MM.1S (cell line): ENCODE results near the gene ANAPC5.

ENCODE experiments used
- DNase-seq: peaks from one replicate; pipeline ENCODE4 v3.0.0-alpha.2; 2015
- H2AFZ ChIP-seq: fragments of 300-600 bp; sonication (generic); 2 replicates; pipeline ENCODE4 v1.6.0; 2016; ENCODE audit warnings: antibody characterized with exemption, low read length
- H3F3A ChIP-seq: fragments of 300-600 bp; sonication (generic); 2 replicates; pipeline ENCODE4 v1.6.1; 2016; ENCODE audit warnings: mild to moderate bottlenecking, antibody characterized with exemption, low read length, moderate library complexity, mixed read lengths; ENCODE audit not compliant: insufficient read depth
- H3K27ac ChIP-seq: fragments of 300-600 bp; sonication (generic); 2 replicates; pipeline ENCODE4 v1.5.1; 2016; ENCODE audit warnings: mild to moderate bottlenecking, low read length
- H3K27me3 ChIP-seq: fragments of 300-600 bp; sonication (generic); replicated peaks from 2 replicates; pipeline ENCODE4 v1.6.0; 2016; ENCODE audit warnings: low read length; ENCODE audit not compliant: insufficient read depth
- H3K36me3 ChIP-seq: fragments of 300-600 bp; sonication (generic); replicated peaks from 2 replicates; pipeline ENCODE4 v1.6.1; 2016; ENCODE audit warnings: mild to moderate bottlenecking, low read length, mixed read lengths; ENCODE audit not compliant: insufficient read depth
- H3K4me1 ChIP-seq: fragments of 300-600 bp; sonication (generic); 2 replicates; pipeline ENCODE4 v1.6.1; 2016; ENCODE audit warnings: low read length, mixed read lengths
- H3K4me2 ChIP-seq: fragments of 300-600 bp; sonication (generic); 2 replicates; pipeline ENCODE4 v1.6.0; 2016; ENCODE audit warnings: low read depth, low read length
- H3K4me3 ChIP-seq: fragments of 300-600 bp; sonication (generic); 2 replicates; pipeline ENCODE4 v1.5.1; 2016; ENCODE audit warnings: low read length, mixed read lengths
- H3K79me2 ChIP-seq: fragments of 300-600 bp; sonication (generic); 2 replicates; pipeline ENCODE4 v1.6.1; 2016; ENCODE audit warnings: mixed run types, low read length, mixed read lengths
- H3K9ac ChIP-seq: fragments of 300-600 bp; sonication (generic); 2 replicates; pipeline ENCODE4 v1.6.1; 2016; ENCODE audit warnings: low read length, mixed read lengths
- H3K9me2 ChIP-seq: fragments of 300-600 bp; sonication (generic); replicated peaks from 2 replicates; pipeline ENCODE4 v1.6.1; 2016; ENCODE audit warnings: mild to moderate bottlenecking, low read length, mixed read lengths; ENCODE audit not compliant: insufficient read depth
- H3K9me3 ChIP-seq: fragments of 300-600 bp; sonication (generic); replicated peaks from 2 replicates; pipeline ENCODE4 v1.6.1; 2016; ENCODE audit warnings: mild to moderate bottlenecking, low read length, mixed read lengths; ENCODE audit not compliant: insufficient read depth
- H4K20me1 ChIP-seq: fragments of 300-600 bp; sonication (generic); 2 replicates; pipeline ENCODE4 v1.6.1; 2016; ENCODE audit warnings: mild to moderate bottlenecking, low read length, moderate library complexity, mixed read lengths; ENCODE audit not compliant: insufficient read depth
- CTCF ChIP-seq: fragments of 300-600 bp; sonication (generic); IDR thresholded peaks from 2 replicates; pipeline ENCODE4 v1.5.1; 2016; ENCODE audit warnings: antibody characterized with exemption, low read length, mixed read lengths
- EZH2 ChIP-seq: fragments of 300-600 bp; sonication (generic); optimal IDR thresholded peaks from 2 replicates; pipeline ENCODE3; 2017; ENCODE audit warnings: low read depth, mild to moderate bottlenecking, antibody characterized with exemption, low read length, mixed read lengths
- EZH2phosphoT487 ChIP-seq: fragments of 300-600 bp; sonication (generic); IDR thresholded peaks from 2 replicates; pipeline ENCODE4 v1.6.1; 2018; ENCODE audit warnings: antibody characterized with exemption, low read length

Gene ANAPC5

GRCh38 chr12:121277374-121277759 is 74.8 kb downstream of the ANAPC5 start:
- Histone ChIP-seq H3K79me2 (peaks cover 19% of the 10 kb centered on the region), H3K4me3 (no peak overlapping the region), H2AFZ (no peak overlapping the region), H3K9me2 (no peaks in the 10 kb centered on the region), H3K27ac (no peak overlapping the region), H3K36me3 (no peaks in the 10 kb centered on the region), H3K9me3 (no peaks in the 10 kb centered on the region), H3K4me1 (no peaks in the 10 kb centered on the region), H3K27me3 (no peaks in the 10 kb centered on the region), H3F3A (no peaks in the 10 kb centered on the region), H4K20me1 (no peaks in the 10 kb centered on the region), H3K9ac (no peak overlapping the region), H3K4me2 (no peak overlapping the region)
- DNase-seq = no peak
- TF ChIP-seq CTCF (no peak), EZH2phosphoT487 (no peak), EZH2 (no peak)

GRCh38 chr12:121274036-121274763 is 78.0 kb downstream of the ANAPC5 start:
- Histone ChIP-seq H3K9me3 (no peaks in the 10 kb centered on the region), H3K9me2 (no peaks in the 10 kb centered on the region), H3K4me2 (no peak overlapping the region), H3K4me1 (no peaks in the 10 kb centered on the region), H3K27ac (no peak overlapping the region), H3K4me3 (no peak overlapping the region), H4K20me1 (no peaks in the 10 kb centered on the region), H3K36me3 (no peaks in the 10 kb centered on the region), H3K9ac (no peak overlapping the region), H3K27me3 (no peaks in the 10 kb centered on the region), H3F3A (no peaks in the 10 kb centered on the region), H3K79me2 (peaks cover 11% of the 10 kb centered on the region; the same call in 1 of the 2 replicates), H2AFZ (no peak overlapping the region)
- no peak for TF ChIP-seq EZH2
- no peak for TF ChIP-seq CTCF
- no peak for TF ChIP-seq EZH2phosphoT487
- DNase-seq = no peak

GRCh38 chr12:121273364-121273896 is 78.8 kb downstream of the ANAPC5 start:
- Histone ChIP-seq H3F3A (no peaks in the 10 kb centered on the region), H3K4me2 (no peak overlapping the region), H3K4me1 (no peaks in the 10 kb centered on the region), H3K9me2 (no peaks in the 10 kb centered on the region), H3K9me3 (no peaks in the 10 kb centered on the region), H3K9ac (no peak overlapping the region), H3K79me2 (peaks cover 11% of the 10 kb centered on the region; the same call in 1 of the 2 replicates), H4K20me1 (no peaks in the 10 kb centered on the region), H3K4me3 (no peak overlapping the region), H3K27me3 (no peaks in the 10 kb centered on the region), H3K36me3 (no peaks in the 10 kb centered on the region), H2AFZ (no peak overlapping the region), H3K27ac (no peak overlapping the region)
- no peak for DNase-seq
- no peak for TF ChIP-seq CTCF
- TF ChIP-seq EZH2 = no peak
- no peak for TF ChIP-seq EZH2phosphoT487
